HEK293 (cell line): Measurements from ENCODE around the gene CCDC120.

Source experiments
- BCL11A ChIP-seq: fragments of 450-650 bp; formaldehyde crosslinking; IDR thresholded peaks from 2 replicates; pipeline ENCODE4 v1.5.1; 2016; ENCODE audit warnings: low read depth, missing biosample characterization, missing genetic modification characterization
- CTCF ChIP-seq: fragments of 450-650 bp; formaldehyde crosslinking; IDR thresholded peaks from 2 replicates; pipeline ENCODE4 v1.5.1; 2016; ENCODE audit warnings: missing biosample characterization, missing genetic modification characterization
- YY1 ChIP-seq: fragments of 450-650 bp; formaldehyde crosslinking; IDR thresholded peaks from 2 replicates; pipeline ENCODE4 v1.5.1; 2018; ENCODE audit warnings: missing biosample characterization, missing genetic modification characterization
- ZSCAN30 ChIP-seq: fragments of 450-650 bp; IDR thresholded peaks from 2 replicates; pipeline ENCODE4 v1.5.1; 2018; ENCODE audit warnings: missing biosample characterization, mild to moderate bottlenecking, missing genetic modification characterization, moderate library complexity
- TF ChIP-seq, protein P1 (sequence below): fragments of 450-650 bp; formaldehyde crosslinking; IDR thresholded peaks from 2 replicates; pipeline ENCODE4 v1.5.1; 2016; ENCODE audit warnings: missing biosample characterization, missing genetic modification characterization
- TF ChIP-seq, protein P2 (sequence below): IDR thresholded peaks from 2 replicates; pipeline ENCODE4 v1.6.1; 2011; ENCODE audit warnings: mild to moderate bottlenecking, low read depth, low read length, borderline replicate concordance
- TF ChIP-seq, protein P3 (sequence below): fragments of 450-650 bp; formaldehyde crosslinking; IDR thresholded peaks from 2 replicates; pipeline ENCODE4 v1.5.1; 2016; ENCODE audit warnings: missing biosample characterization, missing genetic modification characterization, low read depth

- no peak for TF ChIP-seq CTCF (tag by site-specific recombination)
- TF ChIP-seq, protein P1, sequence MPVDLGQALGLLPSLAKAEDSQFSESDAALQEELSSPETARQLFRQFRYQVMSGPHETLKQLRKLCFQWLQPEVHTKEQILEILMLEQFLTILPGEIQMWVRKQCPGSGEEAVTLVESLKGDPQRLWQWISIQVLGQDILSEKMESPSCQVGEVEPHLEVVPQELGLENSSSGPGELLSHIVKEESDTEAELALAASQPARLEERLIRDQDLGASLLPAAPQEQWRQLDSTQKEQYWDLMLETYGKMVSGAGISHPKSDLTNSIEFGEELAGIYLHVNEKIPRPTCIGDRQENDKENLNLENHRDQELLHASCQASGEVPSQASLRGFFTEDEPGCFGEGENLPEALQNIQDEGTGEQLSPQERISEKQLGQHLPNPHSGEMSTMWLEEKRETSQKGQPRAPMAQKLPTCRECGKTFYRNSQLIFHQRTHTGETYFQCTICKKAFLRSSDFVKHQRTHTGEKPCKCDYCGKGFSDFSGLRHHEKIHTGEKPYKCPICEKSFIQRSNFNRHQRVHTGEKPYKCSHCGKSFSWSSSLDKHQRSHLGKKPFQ: no peak
- TF ChIP-seq, protein P2, sequence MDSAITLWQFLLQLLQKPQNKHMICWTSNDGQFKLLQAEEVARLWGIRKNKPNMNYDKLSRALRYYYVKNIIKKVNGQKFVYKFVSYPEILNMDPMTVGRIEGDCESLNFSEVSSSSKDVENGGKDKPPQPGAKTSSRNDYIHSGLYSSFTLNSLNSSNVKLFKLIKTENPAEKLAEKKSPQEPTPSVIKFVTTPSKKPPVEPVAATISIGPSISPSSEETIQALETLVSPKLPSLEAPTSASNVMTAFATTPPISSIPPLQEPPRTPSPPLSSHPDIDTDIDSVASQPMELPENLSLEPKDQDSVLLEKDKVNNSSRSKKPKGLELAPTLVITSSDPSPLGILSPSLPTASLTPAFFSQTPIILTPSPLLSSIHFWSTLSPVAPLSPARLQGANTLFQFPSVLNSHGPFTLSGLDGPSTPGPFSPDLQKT: no peak
- TF ChIP-seq, protein P3, sequence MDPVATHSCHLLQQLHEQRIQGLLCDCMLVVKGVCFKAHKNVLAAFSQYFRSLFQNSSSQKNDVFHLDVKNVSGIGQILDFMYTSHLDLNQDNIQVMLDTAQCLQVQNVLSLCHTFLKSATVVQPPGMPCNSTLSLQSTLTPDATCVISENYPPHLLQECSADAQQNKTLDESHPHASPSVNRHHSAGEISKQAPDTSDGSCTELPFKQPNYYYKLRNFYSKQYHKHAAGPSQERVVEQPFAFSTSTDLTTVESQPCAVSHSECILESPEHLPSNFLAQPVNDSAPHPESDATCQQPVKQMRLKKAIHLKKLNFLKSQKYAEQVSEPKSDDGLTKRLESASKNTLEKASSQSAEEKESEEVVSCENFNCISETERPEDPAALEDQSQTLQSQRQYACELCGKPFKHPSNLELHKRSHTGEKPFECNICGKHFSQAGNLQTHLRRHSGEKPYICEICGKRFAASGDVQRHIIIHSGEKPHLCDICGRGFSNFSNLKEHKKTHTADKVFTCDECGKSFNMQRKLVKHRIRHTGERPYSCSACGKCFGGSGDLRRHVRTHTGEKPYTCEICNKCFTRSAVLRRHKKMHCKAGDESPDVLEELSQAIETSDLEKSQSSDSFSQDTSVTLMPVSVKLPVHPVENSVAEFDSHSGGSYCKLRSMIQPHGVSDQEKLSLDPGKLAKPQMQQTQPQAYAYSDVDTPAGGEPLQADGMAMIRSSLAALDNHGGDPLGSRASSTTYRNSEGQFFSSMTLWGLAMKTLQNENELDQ: no peak
- no peak for TF ChIP-seq ZSCAN30 (tag by site-specific recombination)
- TF ChIP-seq BCL11A (tag by site-specific recombination): no peak
- no peak for TF ChIP-seq YY1 (tag by site-specific recombination)
These were observed 10.2 kb downstream of the CCDC120 start for GRCh38 chrX:49069038-49069437.
